ENCODE measurements around the gene TMPO. TPM values are rescaled to one million over a fixed set of nuclear protein-coding genes. Genes with fewer than 3 reads are reported as not detected.

The TMPO gene
- total and polyA plus RNA-seq, 2 donors (not counting 3 experiments of a cell fraction or from before 2014, with no cell fraction given), result 27.8 to 150 TPM

GRCh38 chr12:98580695-98581094 is 65.3 kb downstream of the TMPO start:
- Histone ChIP-seq H3K9me1 (replicated peaks; ENCODE audit: control insufficient read depth, extremely low read depth, insufficient read depth, low read length) (no peaks in the 10 kb centered on the region), H3K4me3 (replicated peaks in 1 of 3; ENCODE audit: insufficient read depth in 1 of 3, low read depth in 1 of 3, low read length in 3 of 3) (no peak overlapping the region), H3K27ac (ENCODE audit: insufficient read depth, low read depth, low read length) (no peak overlapping the region), H4K20me1 (replicated peaks; ENCODE audit: control insufficient read depth, extremely low read depth, insufficient read depth, low read length) (no peaks in the 10 kb centered on the region), H3K79me2 (ENCODE audit: control insufficient read depth, insufficient read depth, low read length) (no peaks in the 10 kb centered on the region), H3K36me3 (ENCODE audit: control insufficient read depth in 2 of 2, extremely low read depth in 1 of 2, insufficient read depth in 2 of 2, low read length in 2 of 2) (no peaks in the 10 kb centered on the region), H3K9me3 (replicated peaks; ENCODE audit: control insufficient read depth, insufficient read depth, low read length) (no peaks in the 10 kb centered on the region), H3K9ac (replicated peaks; ENCODE audit: extremely low read depth, insufficient read depth, low read length) (no peak overlapping the region), H3K27me3 (ENCODE audit: control insufficient read depth in 2 of 2, insufficient read depth in 2 of 2, low read length in 2 of 2) (no peaks in the 10 kb centered on the region), H3K4me1 (ENCODE audit: control insufficient read depth, extremely low read depth, insufficient read depth, low read length) (no peaks in the 10 kb centered on the region), H2AFZ (ENCODE audit: low read depth, low read length) (no peak overlapping the region), H3K4me2 (ENCODE audit: insufficient read depth, low read length) (no peak overlapping the region)
- intact Hi-C loops (cut with micrococcal nuclease) (no loop called here), dilution Hi-C loops (cut with MboI; ENCODE audit: extremely low pct_ligation_motif_present, low sequenced_read_pairs) (no loop called here)
- ChIA-PET CTCF (interaction anchor here (0.9 to 1.6 kb wide), 3 partner anchors 10 to 12 kb away, joined by 3 read pairs; no protein-coding TSS in a partner anchor), POLR2A (no interaction called here)
- no peak for DNase-seq (ENCODE audit: low read depth, low spot score)
- FAIRE-seq, result no peak
- no TSS peak for BruUV-seq (replicated peaks)
- TF ChIP-seq JUN (IDR thresholded peaks at IDR 0.05; ENCODE audit: borderline replicate concordance, insufficient read depth, insufficient read length, low read depth) (no peak), FOS (IDR thresholded peaks at IDR 0.05; ENCODE audit: borderline replicate concordance, insufficient read depth, low read length) (no peak), EZH2 (IDR thresholded peaks at IDR 0.05; ENCODE audit: borderline replicate concordance, low read depth, low read length, severe bottlenecking) (no peak), POLR2A (IDR thresholded peaks at IDR 0.05; ENCODE audit: low read depth, low read length) (no peak), CTCF (IDR thresholded peaks at IDR 0.05; ENCODE audit: extremely low read depth in 1 of 2, insufficient read depth in 1 of 2, low read depth in 1 of 2, low read length in 2 of 2) (no peak), POLR2AphosphoS5 (IDR thresholded peaks at IDR 0.05; ENCODE audit: insufficient read depth, low read depth, low read length) (no peak), MYC (IDR thresholded peaks at IDR 0.05; ENCODE audit: low read depth, low read length) (no peak), MAX (IDR thresholded peaks at IDR 0.05; ENCODE audit: insufficient read depth, insufficient read length) (no peak), GATA2 (IDR thresholded peaks at IDR 0.05; ENCODE audit: insufficient read depth, insufficient read length, low read depth, low read length) (no peak)
